Measurements from ENCODE around the gene KRT79.

Gene KRT79

DNA sequence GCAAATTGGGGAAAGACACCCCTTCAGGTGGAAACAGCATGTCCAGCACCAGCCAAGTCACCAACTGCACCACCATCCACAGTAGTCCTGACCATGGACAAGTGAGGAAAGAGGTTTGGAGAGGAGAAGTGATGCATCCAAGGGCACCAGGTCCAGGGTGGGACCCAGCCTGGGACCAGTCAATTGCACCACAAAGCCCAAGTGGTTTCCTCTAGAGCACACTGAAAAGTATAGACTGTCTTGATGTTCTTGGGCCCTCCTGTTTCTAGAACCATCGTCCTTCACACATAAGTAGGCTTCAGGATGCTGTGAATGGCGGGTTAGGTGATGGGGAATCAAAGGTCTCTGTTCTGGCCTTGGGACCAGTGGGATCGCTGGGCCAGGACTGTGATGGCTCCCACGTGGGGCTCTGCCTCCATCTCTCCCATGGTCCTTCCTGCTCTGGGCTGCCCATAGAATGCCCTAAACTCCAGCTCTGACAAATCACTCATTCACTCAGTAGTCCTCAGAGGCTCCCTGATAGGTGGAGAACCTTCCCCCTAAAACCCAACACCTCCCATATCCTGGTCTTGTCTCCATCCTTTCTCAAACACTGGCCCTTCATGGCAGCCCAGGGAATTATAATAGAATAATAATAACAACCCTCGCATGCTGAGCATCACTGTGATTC is 9.2 kb downstream of the KRT79 start:
- Mint-ChIP-seq H3K27me3 (ENCODE audit: low read depth) (peaks cover 13% of the 10 kb centered on the region), H3K27ac (no peak overlapping the region), H3K36me3 (ENCODE audit: low read depth) (no peaks in the 10 kb centered on the region), H3K4me3 (no peak overlapping the region), H3K9me3 (no peaks in the 10 kb centered on the region), H3K4me1 (peaks cover 13% of the 10 kb centered on the region)
- TF ChIP-seq, protein P1, sequence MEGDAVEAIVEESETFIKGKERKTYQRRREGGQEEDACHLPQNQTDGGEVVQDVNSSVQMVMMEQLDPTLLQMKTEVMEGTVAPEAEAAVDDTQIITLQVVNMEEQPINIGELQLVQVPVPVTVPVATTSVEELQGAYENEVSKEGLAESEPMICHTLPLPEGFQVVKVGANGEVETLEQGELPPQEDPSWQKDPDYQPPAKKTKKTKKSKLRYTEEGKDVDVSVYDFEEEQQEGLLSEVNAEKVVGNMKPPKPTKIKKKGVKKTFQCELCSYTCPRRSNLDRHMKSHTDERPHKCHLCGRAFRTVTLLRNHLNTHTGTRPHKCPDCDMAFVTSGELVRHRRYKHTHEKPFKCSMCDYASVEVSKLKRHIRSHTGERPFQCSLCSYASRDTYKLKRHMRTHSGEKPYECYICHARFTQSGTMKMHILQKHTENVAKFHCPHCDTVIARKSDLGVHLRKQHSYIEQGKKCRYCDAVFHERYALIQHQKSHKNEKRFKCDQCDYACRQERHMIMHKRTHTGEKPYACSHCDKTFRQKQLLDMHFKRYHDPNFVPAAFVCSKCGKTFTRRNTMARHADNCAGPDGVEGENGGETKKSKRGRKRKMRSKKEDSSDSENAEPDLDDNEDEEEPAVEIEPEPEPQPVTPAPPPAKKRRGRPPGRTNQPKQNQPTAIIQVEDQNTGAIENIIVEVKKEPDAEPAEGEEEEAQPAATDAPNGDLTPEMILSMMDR (IDR thresholded peaks at IDR 0.05; ENCODE audit: unreplicated experiment in 3 of 3): no peak

DNA sequence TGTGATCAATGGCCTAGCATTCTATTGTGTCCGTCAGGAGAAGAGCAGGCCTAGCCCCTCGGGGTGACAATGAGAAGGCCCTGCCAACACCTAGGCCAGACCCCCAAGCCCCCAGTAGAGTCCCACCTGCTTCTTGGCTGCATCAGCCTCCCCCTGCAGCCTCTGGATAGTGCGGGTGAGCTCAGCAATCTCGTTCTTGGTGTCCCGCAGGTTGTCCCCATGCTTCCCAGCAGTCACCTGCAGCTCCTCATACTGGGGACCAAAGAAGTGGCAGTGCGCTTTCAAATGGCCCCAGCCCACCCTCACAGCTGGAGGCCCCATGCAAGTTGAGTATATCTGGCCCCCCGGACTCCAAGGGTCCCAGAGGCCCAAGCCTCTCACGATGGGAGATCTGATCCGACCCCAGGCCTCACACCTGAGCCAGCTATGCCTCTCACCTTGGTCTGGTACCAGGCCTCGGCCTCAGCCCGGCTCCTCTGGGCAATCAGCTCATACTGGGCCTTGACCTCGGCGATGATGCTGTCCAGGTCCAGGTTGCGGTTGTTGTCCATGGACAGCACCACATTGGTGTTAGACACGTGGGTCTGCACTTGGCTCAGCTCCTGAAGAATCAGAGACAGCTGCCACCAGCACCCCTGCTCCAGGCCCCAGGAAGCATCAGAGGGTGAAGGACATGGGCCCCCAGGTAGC is 10.2 kb downstream of the KRT79 start:
- Mint-ChIP-seq H3K27me3 (ENCODE audit: low read depth) (peaks cover 9% of the 10 kb centered on the region), H3K9me3 (no peaks in the 10 kb centered on the region), H3K27ac (no peak overlapping the region), H3K36me3 (ENCODE audit: low read depth) (no peaks in the 10 kb centered on the region), H3K4me3 (no peak overlapping the region), H3K4me1 (peaks cover 20% of the 10 kb centered on the region)
- TF ChIP-seq, protein P1 (IDR thresholded peaks at IDR 0.05; ENCODE audit: unreplicated experiment in 3 of 3): no peak

DNA sequence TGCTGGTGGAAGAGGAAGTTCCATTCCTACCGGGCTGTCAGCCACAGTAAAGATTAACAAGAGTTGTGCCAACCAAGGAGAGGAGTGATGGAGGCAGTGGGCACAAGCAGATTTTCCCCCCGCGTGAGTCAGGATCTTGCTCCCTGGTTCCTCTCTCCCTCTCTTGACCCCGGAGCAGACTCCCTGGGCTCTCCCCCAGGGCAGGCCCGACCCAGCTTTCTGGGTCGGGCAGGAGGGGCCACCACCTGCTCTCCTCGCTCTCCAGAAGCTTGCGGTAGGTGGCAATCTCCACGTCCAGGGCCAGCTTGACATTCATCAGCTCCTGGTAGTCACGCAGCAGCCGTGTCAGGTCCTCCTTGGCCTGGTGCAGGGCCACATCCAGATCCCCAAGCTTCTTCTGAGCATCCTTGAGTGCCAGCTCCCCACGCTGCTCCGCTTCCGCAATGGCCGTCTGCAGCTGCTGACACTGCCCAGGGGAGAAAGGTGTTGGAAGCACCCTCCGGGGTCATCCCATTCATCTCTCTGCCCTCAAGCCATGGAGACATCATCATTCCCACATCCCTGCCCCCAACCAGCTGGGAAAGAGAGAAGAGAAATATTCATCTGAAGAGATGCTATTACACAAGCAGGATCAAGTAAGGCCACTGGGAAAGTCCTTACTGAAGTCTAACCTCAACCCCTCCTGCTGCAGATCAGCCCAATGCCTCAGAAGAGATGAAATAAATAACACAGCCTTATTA is 11.2 kb downstream of the KRT79 start:
- Mint-ChIP-seq H3K4me1 (peaks cover 29% of the 10 kb centered on the region), H3K27me3 (ENCODE audit: low read depth) (peaks cover 9% of the 10 kb centered on the region), H3K9me3 (no peaks in the 10 kb centered on the region), H3K36me3 (ENCODE audit: low read depth) (no peaks in the 10 kb centered on the region), H3K27ac (no peak overlapping the region), H3K4me3 (no peak overlapping the region)
- TF ChIP-seq, protein P1 (IDR thresholded peaks at IDR 0.05; ENCODE audit: unreplicated experiment in 3 of 3): no peak

DNA sequence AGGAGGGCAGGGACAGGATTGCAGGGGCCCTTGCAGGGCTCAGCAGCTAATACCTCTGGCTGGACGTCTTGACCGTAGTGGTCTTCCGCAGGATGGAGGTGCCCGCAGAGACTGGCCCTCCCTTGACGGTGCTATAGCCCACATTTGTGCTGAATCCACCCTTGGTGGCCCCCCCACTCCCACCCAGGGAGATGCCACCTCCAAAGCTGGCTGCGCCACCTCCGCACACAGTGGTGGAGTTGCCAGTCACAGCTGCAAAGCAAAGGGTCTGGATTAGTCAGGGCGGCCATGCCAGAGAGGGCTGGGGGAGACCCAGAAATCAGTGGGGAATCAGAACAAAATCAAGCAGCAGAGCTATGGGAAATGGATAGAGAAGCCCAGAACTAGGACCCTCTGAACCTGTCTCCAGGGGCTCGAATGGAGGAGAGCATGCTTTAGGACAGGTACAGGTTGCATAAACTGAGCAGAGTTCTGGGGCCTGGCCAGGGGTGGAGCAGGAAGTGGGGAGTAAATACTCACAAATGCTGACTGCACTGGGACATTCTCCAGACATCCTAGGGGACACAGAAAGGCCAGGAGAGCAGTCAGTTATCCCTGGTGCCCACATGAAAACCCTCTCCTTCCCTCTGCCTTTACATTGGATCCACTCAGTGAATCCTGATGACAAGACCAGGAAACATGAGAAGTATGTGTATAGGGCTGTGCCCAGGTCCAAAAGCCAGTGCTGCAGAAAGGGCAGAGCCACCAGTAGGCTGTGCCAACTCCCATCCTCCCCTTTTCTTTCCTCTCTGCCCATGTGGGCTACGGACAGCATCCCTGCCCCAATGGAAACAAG is 12.1 kb downstream of the KRT79 start:
- Mint-ChIP-seq H3K9me3 (no peaks in the 10 kb centered on the region), H3K36me3 (ENCODE audit: low read depth) (no peaks in the 10 kb centered on the region), H3K27me3 (ENCODE audit: low read depth) (peaks cover 9% of the 10 kb centered on the region), H3K4me1 (peaks cover 34% of the 10 kb centered on the region), H3K27ac (no peak overlapping the region), H3K4me3 (no peak overlapping the region)
- TF ChIP-seq, protein P1 (IDR thresholded peaks at IDR 0.05; ENCODE audit: unreplicated experiment in 3 of 3): no peak

DNA sequence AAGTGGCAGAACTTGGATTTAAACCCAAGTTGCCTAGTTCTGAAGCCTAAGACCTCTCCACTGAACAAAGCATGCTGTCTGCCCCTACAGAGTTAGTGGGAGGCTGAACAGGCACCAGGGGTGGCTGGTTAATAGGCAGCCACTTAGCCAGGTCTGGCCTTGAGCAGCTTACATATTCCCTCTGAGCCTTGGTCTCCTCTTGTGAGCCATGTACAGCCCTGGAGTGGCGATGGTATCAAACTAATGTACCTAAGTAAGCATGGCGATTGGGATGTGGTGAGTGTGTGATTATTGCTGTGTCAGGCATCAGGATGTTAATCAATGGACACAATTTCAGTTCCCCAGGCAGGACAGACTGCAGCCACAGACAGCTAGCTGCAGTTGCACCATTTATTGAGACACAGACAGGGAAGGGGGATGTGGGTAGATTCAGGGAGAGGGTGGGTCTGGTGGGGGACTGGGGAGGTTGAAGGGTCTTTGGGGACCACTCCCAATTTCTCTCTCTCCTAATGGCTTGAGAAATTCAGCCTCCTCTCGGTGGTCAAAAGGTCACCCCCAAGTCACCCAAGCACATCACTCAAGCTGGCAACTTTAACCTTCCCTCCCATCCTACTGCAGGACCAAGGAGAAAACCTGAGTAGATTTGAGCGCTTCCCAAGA is 12.9 kb downstream of the KRT79 start:
- Mint-ChIP-seq H3K27ac (no peak overlapping the region), H3K4me1 (peaks cover 34% of the 10 kb centered on the region), H3K36me3 (ENCODE audit: low read depth) (no peaks in the 10 kb centered on the region), H3K9me3 (no peaks in the 10 kb centered on the region), H3K4me3 (no peak overlapping the region), H3K27me3 (ENCODE audit: low read depth) (peaks cover 9% of the 10 kb centered on the region)
- TF ChIP-seq, protein P1 (IDR thresholded peaks at IDR 0.05; ENCODE audit: unreplicated experiment in 3 of 3): no peak

All from nephron (organoid).